Trophoblast cell (in vitro differentiated cells and primary cell): Measurements from ENCODE around the gene BNC2.

ENCODE experiments used
- DNase-seq, 2 donors: peaks; one replicate each; pipeline ENCODE4 v3.0.0-alpha.2; 2016
- H2AFZ ChIP-seq: 2 replicates; pipeline ENCODE4 v1.6.1; 2013; ENCODE audit warnings: low read length, moderate library complexity, mild to moderate bottlenecking; ENCODE audit not compliant: insufficient read depth, poor library complexity
- H2AK5ac ChIP-seq: 2 replicates; pipeline ENCODE4 v1.6.1; 2013; ENCODE audit warnings: mild to moderate bottlenecking, low read length
- H2BK120ac ChIP-seq: 2 replicates; pipeline ENCODE4 v1.6.1; 2013; ENCODE audit warnings: low read length, mild to moderate bottlenecking, moderate library complexity; ENCODE audit not compliant: insufficient read depth, poor library complexity
- H2BK12ac ChIP-seq: 2 replicates; pipeline ENCODE4 v1.6.1; 2013; ENCODE audit warnings: mild to moderate bottlenecking, low read length, moderate library complexity
- H2BK5ac ChIP-seq: 2 replicates; pipeline ENCODE4 v1.6.1; 2013; ENCODE audit warnings: low read length, low read depth, moderate library complexity, mild to moderate bottlenecking; ENCODE audit not compliant: poor library complexity
- H3K14ac ChIP-seq: 2 replicates; pipeline ENCODE4 v1.6.1; 2013; ENCODE audit warnings: mild to moderate bottlenecking, low read length
- H3K18ac ChIP-seq: 2 replicates; pipeline ENCODE4 v1.6.1; 2013; ENCODE audit warnings: mild to moderate bottlenecking, low read length
- H3K23ac ChIP-seq: 2 replicates; pipeline ENCODE4 v1.6.1; 2013; ENCODE audit warnings: low read length
- H3K27ac ChIP-seq: 2 replicates; pipeline ENCODE4 v1.5.1; 2013; ENCODE audit warnings: low read depth, mild to moderate bottlenecking, inconsistent platforms, low read length, moderate library complexity
- H3K27me3 ChIP-seq: 2 replicates; pipeline ENCODE4 v1.6.1; 2013; ENCODE audit warnings: inconsistent platforms, mild to moderate bottlenecking, low read length, moderate library complexity; ENCODE audit not compliant: insufficient read depth
- H3K36me3 ChIP-seq, 2 experiments: 1 replicate in 1 of 2; 2 replicates in 1 of 2; pipeline ENCODE4 v1.6.1; 2013; ENCODE audit warnings: low read length in 2 of 2, mild to moderate bottlenecking in 2 of 2, moderate library complexity in 1 of 2; ENCODE audit not compliant: insufficient read depth in 2 of 2, control insufficient read depth in 1 of 2
- H3K4ac ChIP-seq: 2 replicates; pipeline ENCODE4 v1.6.1; 2013; ENCODE audit warnings: low read depth, mild to moderate bottlenecking, low read length, moderate library complexity
- H3K4me1 ChIP-seq, 2 experiments: 1 replicate in 1 of 2; 2 replicates in 1 of 2; pipeline ENCODE4 v1.6.1; 2013; ENCODE audit warnings: low read length in 2 of 2, mild to moderate bottlenecking in 2 of 2, moderate library complexity in 1 of 2; ENCODE audit not compliant: insufficient read depth in 2 of 2, control insufficient read depth in 1 of 2
- H3K4me2 ChIP-seq: 2 replicates; pipeline ENCODE4 v1.6.1; 2013; ENCODE audit warnings: inconsistent platforms, mild to moderate bottlenecking, low read length, moderate library complexity
- H3K4me3 ChIP-seq: 2 replicates; pipeline ENCODE4 v1.5.1; 2013; ENCODE audit warnings: mild to moderate bottlenecking, low read depth, low read length, inconsistent platforms
- H3K79me1 ChIP-seq: one replicate; pipeline ENCODE4 v1.6.1; 2013; ENCODE audit warnings: low read length
- H3K79me2 ChIP-seq: 2 replicates; pipeline ENCODE4 v1.6.1; 2013; ENCODE audit warnings: low read length, mild to moderate bottlenecking; ENCODE audit not compliant: control insufficient read depth, insufficient read depth, poor library complexity
- H3K9ac ChIP-seq: 2 replicates; pipeline ENCODE4 v1.6.1; 2013; ENCODE audit warnings: mild to moderate bottlenecking, low read length
- H3K9me3 ChIP-seq: 2 replicates; pipeline ENCODE4 v1.6.1; 2013; ENCODE audit warnings: low read depth, mild to moderate bottlenecking, control low read depth, inconsistent platforms, low read length; ENCODE audit not compliant: insufficient read depth
- H4K12ac ChIP-seq: 2 replicates; pipeline ENCODE4 v1.6.1; 2013; ENCODE audit warnings: low read depth, mild to moderate bottlenecking, low read length, moderate library complexity
- H4K8ac ChIP-seq: 2 replicates; pipeline ENCODE4 v1.6.1; 2013; ENCODE audit warnings: low read depth, mild to moderate bottlenecking, low read length, moderate library complexity
- H4K91ac ChIP-seq: one replicate; pipeline ENCODE4 v1.6.1; 2013; ENCODE audit warnings: low read depth, mild to moderate bottlenecking, low read length, moderate library complexity
- WGBS: extraction: QIAGEN DNeasy Blood & Tissue Kit; methylation state at CpG from one replicate; pipeline ENCODE4 v1.1.7; 2013; ENCODE audit warnings: missing lambda C conversion rate; ENCODE audit not compliant: insufficient read length, insufficient coverage; ENCODE audit errors: extremely low coverage; 5-methylcytosine and 5-hydroxymethylcytosine counted together

Gene BNC2

GRCh38 chr9:16680541-16680940 lies 189.9 kb downstream of the BNC2 start:
- Histone ChIP-seq H4K91ac (no peak overlapping the region), H3K18ac (no peak overlapping the region), H2BK12ac (no peak overlapping the region), H3K4me1 (no peaks in the 10 kb centered on the region), H3K27ac (no peak overlapping the region), H3K14ac (no peak overlapping the region), H3K4ac (no peak overlapping the region), H3K9me3 (no peaks in the 10 kb centered on the region), H3K23ac (no peak overlapping the region), H3K36me3 (no peaks in the 10 kb centered on the region), H3K79me1 (no peaks in the 10 kb centered on the region), H2AFZ (no peak overlapping the region), H2BK5ac (no peak overlapping the region), H3K4me3 (no peak overlapping the region), H2BK120ac (no peak overlapping the region), H2AK5ac (no peak overlapping the region), H3K79me2 (no peaks in the 10 kb centered on the region), H4K12ac (no peak overlapping the region), H4K8ac (no peak overlapping the region), H3K4me2 (no peak overlapping the region), H3K27me3 (no peaks in the 10 kb centered on the region), H3K9ac (no peak overlapping the region)
- no CpG with 5 or more reads among the region's 3 CpGs for WGBS
- no peak for DNase-seq

GRCh38 chr9:16679327-16679821 lies 191.1 kb downstream of the BNC2 start:
- Histone ChIP-seq H2AFZ (no peak overlapping the region), H2AK5ac (no peak overlapping the region), H2BK12ac (peak overlapping the region; percentile 35), H3K4me3 (no peak overlapping the region), H2BK120ac (no peak overlapping the region), H2BK5ac (no peak overlapping the region), H4K91ac (no peak overlapping the region), H3K9me3 (no peaks in the 10 kb centered on the region), H3K27ac (no peak overlapping the region), H3K14ac (no peak overlapping the region), H3K4ac (peak overlapping the region; percentile 8), H3K4me2 (no peak overlapping the region), H3K79me1 (no peaks in the 10 kb centered on the region), H3K36me3 (no peaks in the 10 kb centered on the region), H4K8ac (no peak overlapping the region), H3K27me3 (no peaks in the 10 kb centered on the region), H3K9ac (no peak overlapping the region), H3K23ac (no peak overlapping the region), H4K12ac (no peak overlapping the region), H3K79me2 (no peaks in the 10 kb centered on the region), H3K18ac (peak overlapping the region; percentile 57), H3K4me1 (no peaks in the 10 kb centered on the region)
- WGBS, result no CpG with 5 or more reads among the region's 10 CpGs
- DNase-seq, result no peak

GRCh38 chr9:16676519-16676918 lies 194.0 kb downstream of the BNC2 start:
- no peak overlapping the region for H3K4me3 ChIP-seq
- H3K4me1 ChIP-seq, result peaks cover under 1% of the 10 kb centered on the region in 2 experiments
- H3K18ac ChIP-seq, result no peak overlapping the region
- no peak overlapping the region for H3K4me2 ChIP-seq
- no peak overlapping the region for H2BK5ac ChIP-seq
- H3K9ac ChIP-seq, result no peak overlapping the region
- H3K23ac ChIP-seq, result no peak overlapping the region
- H3K79me1 ChIP-seq, result no peaks in the 10 kb centered on the region
- no peak overlapping the region for H2AFZ ChIP-seq
- no peak for DNase-seq
- no peaks in the 10 kb centered on the region for H3K36me3 ChIP-seq
- no peak overlapping the region for H3K14ac ChIP-seq
- H2AK5ac ChIP-seq, result no peak overlapping the region
- no peaks in the 10 kb centered on the region for H3K79me2 ChIP-seq
- H2BK120ac ChIP-seq, result no peak overlapping the region
- no peak overlapping the region for H2BK12ac ChIP-seq
- no peak overlapping the region for H4K8ac ChIP-seq
- H3K4ac ChIP-seq, result no peak overlapping the region
- H3K27me3 ChIP-seq, result no peaks in the 10 kb centered on the region
- WGBS, result no CpG with 5 or more reads among the region's 3 CpGs
- no peak overlapping the region for H4K12ac ChIP-seq
- no peak overlapping the region for H3K27ac ChIP-seq
- no peaks in the 10 kb centered on the region for H3K9me3 ChIP-seq
- no peak overlapping the region for H4K91ac ChIP-seq

DNA sequence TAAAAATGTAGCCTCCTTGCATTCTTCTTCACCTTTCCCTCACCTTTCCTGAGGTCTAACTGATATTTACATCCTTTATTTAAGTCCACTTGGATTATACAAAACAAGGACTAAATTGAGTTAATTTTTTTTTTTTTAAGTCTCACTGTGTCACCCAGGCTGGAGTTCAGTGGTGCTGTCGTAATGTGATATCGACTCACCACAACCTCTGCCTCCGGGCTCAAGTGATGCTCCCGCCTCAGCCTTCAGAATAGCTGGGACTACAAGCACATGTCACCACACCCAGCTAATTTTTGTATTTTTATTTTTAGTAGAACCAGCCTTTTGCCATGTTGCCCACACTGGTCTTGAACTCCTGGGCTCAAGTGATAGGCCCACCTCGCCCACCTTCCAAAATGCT lies 195.3 kb downstream of the BNC2 start:
- no peak overlapping the region for H2BK12ac ChIP-seq
- WGBS, result no CpG with 5 or more reads among the region's 5 CpGs
- no peaks in the 10 kb centered on the region for H3K79me1 ChIP-seq
- no peak overlapping the region for H4K12ac ChIP-seq
- no peak overlapping the region for H3K23ac ChIP-seq
- no peak overlapping the region for H3K4ac ChIP-seq
- no peak overlapping the region for H3K4me3 ChIP-seq
- DNase-seq, result no peak
- no peaks in the 10 kb centered on the region for H3K9me3 ChIP-seq
- H3K14ac ChIP-seq, result no peak overlapping the region
- H2BK120ac ChIP-seq, result no peak overlapping the region
- H2AFZ ChIP-seq, result no peak overlapping the region
- no peak overlapping the region for H3K9ac ChIP-seq
- H3K27ac ChIP-seq, result no peak overlapping the region
- H3K4me2 ChIP-seq, result no peak overlapping the region
- H3K36me3 ChIP-seq, result no peaks in the 10 kb centered on the region
- no peak overlapping the region for H2AK5ac ChIP-seq
- H3K27me3 ChIP-seq, result no peaks in the 10 kb centered on the region
- no peak overlapping the region for H4K91ac ChIP-seq
- H3K79me2 ChIP-seq, result no peaks in the 10 kb centered on the region
- H3K4me1 ChIP-seq, result peaks cover 7 to 8% of the 10 kb centered on the region in 2 experiments
- H3K18ac ChIP-seq, result no peak overlapping the region
- H4K8ac ChIP-seq, result no peak overlapping the region
- H2BK5ac ChIP-seq, result no peak overlapping the region
